PC-9 (cell line): ENCODE data around the gene SRSF2. TPM values are rescaled to one million over a fixed set of nuclear protein-coding genes. Genes with fewer than 3 reads are reported as not detected.
"Not testable (repeated sequence)": the region's sequence is repeated elsewhere in the genome, so short reads cannot be mapped to it uniquely, and the experiment has no call there.

Experiments used
- BruUV-seq: library from RNA; stranded (reverse); fragments of 400-500 nt; replicated peaks from 2 replicates; lab custom pipeline; 2021; lab: Mats Ljungman, UMichigan
- CTCF ChIA-PET: fragments of 300-600 bp; sonication (Branson Sonifier 250); formaldehyde crosslinking; loops from one replicate; lab custom pipeline; 2022; ENCODE audit warnings: antibody characterized with exemption; lab: Charles Lee
- POLR2A ChIA-PET: fragments of 300-600 bp; sonication (Branson Sonifier 250); formaldehyde crosslinking; loops from one replicate; lab custom pipeline; 2022; ENCODE audit warnings: antibody characterized with exemption; ENCODE audit not compliant: unreplicated experiment; lab: Charles Lee
- DNase-seq, 2 experiments: peaks; one replicate each; pipeline versions ENCODE4 v3.0.0 to v3.0.0-alpha.2; 2015 to 2022; ENCODE audit warnings: mixed read lengths in 1 of 2
- H2AFZ ChIP-seq: fragments of 200-600 bp; sonication (generic); 2 replicates; pipeline ENCODE4 v1.8.1; 2017; ENCODE audit warnings: antibody characterized with exemption
- H3F3A ChIP-seq: fragments of 200-600 bp; sonication (generic); 2 replicates; pipeline ENCODE4 v1.8.1; 2017; ENCODE audit warnings: antibody characterized with exemption, mild to moderate bottlenecking, low read depth; ENCODE audit not compliant: insufficient read depth
- H3K27ac ChIP-seq: fragments of 200-600 bp; sonication (generic); 2 replicates; pipeline ENCODE4 v1.6.1; 2016; ENCODE audit warnings: mixed run types
- H3K27me3 ChIP-seq: fragments of 200-600 bp; sonication (generic); 2 replicates; pipeline ENCODE4 v1.6.1; 2016; ENCODE audit warnings: low read depth, mixed run types; ENCODE audit not compliant: insufficient read depth
- H3K36me3 ChIP-seq: fragments of 200-600 bp; sonication (generic); 2 replicates; pipeline ENCODE4 v1.6.1; 2016; ENCODE audit warnings: low read depth, mixed run types
- H3K4me1 ChIP-seq: fragments of 200-600 bp; sonication (generic); replicated peaks from 2 replicates; pipeline ENCODE4 v1.6.1; 2016; ENCODE audit warnings: mixed run types; ENCODE audit not compliant: insufficient read depth
- H3K4me2 ChIP-seq: fragments of 200-600 bp; sonication (generic); 2 replicates; pipeline ENCODE4 v1.6.1; 2017; ENCODE audit warnings: mixed run types
- H3K4me3 ChIP-seq: fragments of 200-600 bp; sonication (generic); 2 replicates; pipeline ENCODE4 v1.6.1; 2016; ENCODE audit warnings: mixed run types
- H3K79me2 ChIP-seq: fragments of 200-600 bp; sonication (generic); 2 replicates; pipeline ENCODE4 v1.6.1; 2017; ENCODE audit warnings: low read depth, mixed run types
- H3K9me2 ChIP-seq: fragments of 200-600 bp; sonication (generic); 2 replicates; pipeline ENCODE4 v1.8.1; 2017; ENCODE audit warnings: mild to moderate bottlenecking; ENCODE audit not compliant: insufficient read depth
- H3K9me3 ChIP-seq: fragments of 200-600 bp; sonication (generic); 2 replicates; pipeline ENCODE4 v1.8.1; 2016; ENCODE audit warnings: low read depth; ENCODE audit not compliant: insufficient read depth
- H4K20me1 ChIP-seq: fragments of 200-600 bp; sonication (generic); 2 replicates; pipeline ENCODE4 v1.8.1; 2017; ENCODE audit not compliant: insufficient read depth
- CTCF ChIP-seq: fragments of 200-600 bp; sonication (generic); conservative IDR thresholded peaks from 2 replicates; pipeline ENCODE4 v1.6.1; 2017; ENCODE audit warnings: mixed run types, antibody characterized with exemption, mild to moderate bottlenecking, moderate library complexity
- EZH2 ChIP-seq: fragments of 200-600 bp; sonication (generic); IDR thresholded peaks from 2 replicates; pipeline ENCODE4 v1.8.0; 2017; ENCODE audit warnings: antibody characterized with exemption, low read depth
- intact Hi-C: fragments of 100-400 bp; cut with micrococcal nuclease; formaldehyde crosslinking; loops from one replicate; pipeline ENCODE4 v1.10.0; 2022; ENCODE audit not compliant: unreplicated experiment
- total RNA-seq: library from RNA; stranded (reverse); gene quantifications from 2 replicates; pipeline ENCODE4 v1.2.3, GENCODE V29; 2021

SRSF2 gene
- total RNA-seq, 1 experiment from 2014 or later, result 186 TPM

- no peaks in the 10 kb centered on the region for H3K36me3 ChIP-seq
- no peak within 1 kb of the TSS for H2AFZ ChIP-seq
- H3K4me3 ChIP-seq, result peak within 1 kb of the TSS; percentile 56
- no peaks in the 10 kb centered on the region for H3K79me2 ChIP-seq
- 0 out of 2 replicates have a peak, but pooled peaks cover 6% of the 10 kb centered on the region for H3K4me1 ChIP-seq
- no peaks in the 10 kb centered on the region for H3K9me3 ChIP-seq
- CTCF ChIA-PET, result interaction anchor here (0.5 to 0.6 kb wide), 2 partner anchors 127 to 130 kb away, joined by 6 read pairs; no protein-coding TSS in a partner anchor
- H3F3A ChIP-seq, result peaks cover 7% of the 10 kb centered on the region; the same call in 1 of the 2 replicates
- H4K20me1 ChIP-seq, result no peaks in the 10 kb centered on the region
- H3K4me2 ChIP-seq, result peak within 1 kb of the TSS; percentile 76
- no peaks in the 10 kb centered on the region for H3K9me2 ChIP-seq
- no peak within 1 kb of the TSS for H3K27ac ChIP-seq
- TF ChIP-seq EZH2 (no peak), CTCF (no peak)
- intact Hi-C loops, result loop anchor here (10.0 kb wide), 1 partner anchor 246 kb away; the partner anchor contains the start of gene AANAT
- no peaks in the 10 kb centered on the region for H3K27me3 ChIP-seq
- no TSS peak for BruUV-seq
- POLR2A ChIA-PET, result no interaction called here
- DNase-seq, result peak in 1 of 2 experiments; percentile 69
These were observed 26.1 kb downstream of the SRSF2 start, which contains the start of gene MXRA7 for GRCh38 chr17:76710863-76711611. TSS of gene MXRA7 (minus strand) at chr17:76710965. CDS start at chr17:76710946, 19 bp downstream.

- H3K27ac ChIP-seq, H3F3A ChIP-seq, BruUV-seq, H3K9me3 ChIP-seq, H2AFZ ChIP-seq, H3K4me3 ChIP-seq, H3K36me3 ChIP-seq, DNase-seq, H3K4me2 ChIP-seq, H3K79me2 ChIP-seq, H3K27me3 ChIP-seq, POLR2A ChIA-PET, H3K4me1 ChIP-seq, H4K20me1 ChIP-seq, H3K9me2 ChIP-seq: not testable (repeated sequence)
- intact Hi-C loops, result loop anchor here (10.0 kb wide), 1 partner anchor 245 kb away; the partner anchor contains the start of gene AANAT
- CTCF ChIA-PET, result interaction anchor here (0.5 to 0.6 kb wide), 2 partner anchors 126 to 131 kb away, joined by 6 read pairs; no protein-coding TSS in a partner anchor
These were observed 26.9 kb downstream of the SRSF2 start for GRCh38 chr17:76709951-76710862.

GRCh38 chr17:76709077-76709950 lies 27.8 kb downstream of the SRSF2 start:
- CTCF ChIA-PET, result no interaction called here
- DNase-seq, result no peak
- no peak overlapping the region for H3K27ac ChIP-seq

More at GRCh38 chr17:76709077-76709950, 27.8 kb downstream of the SRSF2 start:
- Histone ChIP-seq H3K27me3 (no peaks in the 10 kb centered on the region), H3F3A (no peaks in the 10 kb centered on the region; the same call in 1 of the 2 replicates), H3K4me2 (no peak overlapping the region), H3K4me1 (0 out of 2 replicates have a peak, but pooled peaks cover 6% of the 10 kb centered on the region), H3K79me2 (no peaks in the 10 kb centered on the region), H3K9me2 (no peaks in the 10 kb centered on the region), H3K36me3 (no peaks in the 10 kb centered on the region), H2AFZ (no peak overlapping the region), H3K4me3 (no peak overlapping the region), H3K9me3 (no peaks in the 10 kb centered on the region), H4K20me1 (no peaks in the 10 kb centered on the region)
- BruUV-seq, result no TSS peak
- no peak for TF ChIP-seq EZH2
- TF ChIP-seq CTCF, result no peak
- intact Hi-C loops, result no loop called here
- POLR2A ChIA-PET, result no interaction called here
